Fibroblast of skin of left biceps (primary cell): ENCODE results near the gene NUPR1.
"Not testable (repeated sequence)": the region's sequence is repeated elsewhere in the genome, so short reads cannot be mapped to it uniquely, and the experiment has no call there.

Experiments used
- DNase-seq, 2 experiments: peaks; one replicate each; pipeline ENCODE4 v3.0.0-alpha.2; 2013; ENCODE audit warnings: low read depth in 2 of 2

NUPR1 gene

GRCh38 chr16:28538733-28539596 lies at the start of gene NUPR1:
Gene NUPR1 (minus strand): TSS chr16:28538974. CDS start chr16:28538907, 67 bp downstream.
- DNase-seq: peak; percentile 96

- DNase-seq: no peak
Observed at GRCh38 chr16:28587386-28587785, 48.6 kb upstream of the NUPR1 start.

- no peak for DNase-seq
Observed at GRCh38 chr16:28586466-28586865, 47.7 kb upstream of the NUPR1 start.

GRCh38 chr16:28585674-28586073 lies 46.9 kb upstream of the NUPR1 start:
- DNase-seq: no peak

GRCh38 chr16:28580726-28581315 lies 42.0 kb upstream of the NUPR1 start:
- no peak for DNase-seq

GRCh38 chr16:28575446-28576109 lies 36.8 kb upstream of the NUPR1 start:
- no peak for DNase-seq

- DNase-seq: no peak
Observed at GRCh38 chr16:28574925-28575324, 36.2 kb upstream of the NUPR1 start.

- DNase-seq: no peak
Observed at GRCh38 chr16:28573738-28574718, 35.3 kb upstream of the NUPR1 start.

GRCh38 chr16:28572696-28573510 lies 34.1 kb upstream of the NUPR1 start:
- DNase-seq: peak in 1 of 2 experiments; percentile 19

- DNase-seq: no peak
Observed at GRCh38 chr16:28569968-28570752, 31.4 kb upstream of the NUPR1 start.

- no peak for DNase-seq
Observed at GRCh38 chr16:28569021-28569420, 30.2 kb upstream of the NUPR1 start.

GRCh38 chr16:28567292-28567691 lies 28.5 kb upstream of the NUPR1 start:
- DNase-seq: no peak

- not testable (repeated sequence) for DNase-seq
Observed at GRCh38 chr16:28566233-28566925, 27.6 kb upstream of the NUPR1 start.

- no peak for DNase-seq
Observed at GRCh38 chr16:28563218-28563617, 24.4 kb upstream of the NUPR1 start.

GRCh38 chr16:28562199-28562598 lies 23.4 kb upstream of the NUPR1 start:
- DNase-seq: no peak

GRCh38 chr16:28561557-28562187 lies 22.9 kb upstream of the NUPR1 start:
- DNase-seq: no peak

- no peak for DNase-seq
Observed at GRCh38 chr16:28558456-28558855, 19.7 kb upstream of the NUPR1 start.

GRCh38 chr16:28556914-28557320 lies 18.1 kb upstream of the NUPR1 start:
- DNase-seq: no peak

GRCh38 chr16:28555561-28555960 lies 16.8 kb upstream of the NUPR1 start:
- DNase-seq: no peak
